ENCODE results near the gene NTN1. TPM values are rescaled to one million over a fixed set of nuclear protein-coding genes. Genes with fewer than 3 reads are reported as not detected.

The NTN1 gene
- total and polyA plus RNA-seq, 2 experiments from 2014 or later, result 0.11 to 0.21 TPM

GRCh38 chr17:9185688-9186284, 164.5 kb downstream of the NTN1 start:
- in situ Hi-C loops (cut with MboI), result no loop called here
- Histone ChIP-seq H3K9me2 (ENCODE audit: insufficient read depth) (no peaks in the 10 kb centered on the region), H3K4me3 (no peak overlapping the region), H3K9ac (no peak overlapping the region), H2AFZ (no peak overlapping the region), H3K4me2 (ENCODE audit: unreplicated experiment) (no peak overlapping the region), H3K27ac (no peak overlapping the region), H3K9me3 (ENCODE audit: low read depth) (no peaks in the 10 kb centered on the region), H3K27me3 (replicated peaks; ENCODE audit: insufficient read depth) (no peaks in the 10 kb centered on the region; the same call in 1 of the 2 replicates), H3K36me3 (ENCODE audit: low read depth) (no peaks in the 10 kb centered on the region), H3F3A (ENCODE audit: insufficient read depth) (no peaks in the 10 kb centered on the region), H3K79me2 (ENCODE audit: insufficient read depth) (no peaks in the 10 kb centered on the region), H4K20me1 (ENCODE audit: insufficient read depth) (no peaks in the 10 kb centered on the region), H3K4me1 (ENCODE audit: insufficient read depth) (no peaks in the 10 kb centered on the region)
- DNase-seq, result no peak
- WGBS, 2 experiments (ENCODE audit: low coverage in 1 of 2, low lambda C conversion rate in 2 of 2, missing lambda C conversion rate in 2 of 2), result 71 to 72% methylated on average over 4 of the region's 4 CpGs
- TF ChIP-seq EZH2 (IDR thresholded peaks at IDR 0.05; ENCODE audit: insufficient read depth, poor library complexity, severe bottlenecking) (no peak), EZH2phosphoT487 (IDR thresholded peaks at IDR 0.05; ENCODE audit: insufficient read depth, low read depth) (no peak)

GRCh38 chr17:9187828-9188227, 166.5 kb downstream of the NTN1 start:
- Histone ChIP-seq H3K27ac (no peak overlapping the region), H3K9me3 (ENCODE audit: low read depth) (no peaks in the 10 kb centered on the region), H2AFZ (no peak overlapping the region), H3K4me2 (ENCODE audit: unreplicated experiment) (no peak overlapping the region), H3K36me3 (ENCODE audit: low read depth) (no peaks in the 10 kb centered on the region), H3K4me1 (ENCODE audit: insufficient read depth) (no peaks in the 10 kb centered on the region), H4K20me1 (ENCODE audit: insufficient read depth) (no peaks in the 10 kb centered on the region), H3K4me3 (no peak overlapping the region), H3F3A (ENCODE audit: insufficient read depth) (no peaks in the 10 kb centered on the region), H3K9me2 (ENCODE audit: insufficient read depth) (no peaks in the 10 kb centered on the region), H3K9ac (no peak overlapping the region), H3K79me2 (ENCODE audit: insufficient read depth) (no peaks in the 10 kb centered on the region), H3K27me3 (replicated peaks; ENCODE audit: insufficient read depth) (no peaks in the 10 kb centered on the region)
- DNase-seq, result no peak
- 65 to 71% methylated on average over 7 of the region's 7 CpGs for WGBS, 2 experiments (ENCODE audit: low coverage in 1 of 2, low lambda C conversion rate in 2 of 2, missing lambda C conversion rate in 2 of 2)
- in situ Hi-C loops (cut with MboI), result no loop called here
- TF ChIP-seq EZH2phosphoT487 (IDR thresholded peaks at IDR 0.05; ENCODE audit: insufficient read depth, low read depth) (no peak), EZH2 (IDR thresholded peaks at IDR 0.05; ENCODE audit: insufficient read depth, poor library complexity, severe bottlenecking) (no peak)

DNA sequence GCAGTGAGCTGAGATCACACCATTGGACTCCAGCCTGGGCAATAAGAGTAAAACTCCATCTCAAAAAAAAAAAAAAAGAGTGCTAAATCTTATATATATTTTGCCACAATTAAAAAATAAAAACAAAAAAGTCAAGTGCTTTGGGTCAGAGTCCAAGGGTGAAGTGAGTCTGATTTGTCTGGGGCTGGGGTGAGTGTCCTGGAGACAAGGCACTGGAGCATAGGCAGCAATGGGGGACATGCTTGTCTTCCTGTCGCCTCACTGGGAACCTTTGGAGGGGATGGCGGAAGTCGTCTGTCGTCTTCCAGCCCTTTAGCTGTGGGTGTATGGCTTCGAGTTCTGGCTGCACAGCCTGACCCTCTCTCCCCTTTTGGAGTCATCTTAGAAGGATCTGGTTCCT, 167.1 kb downstream of the NTN1 start:
- H3F3A ChIP-seq (ENCODE audit: insufficient read depth), result no peaks in the 10 kb centered on the region
- H4K20me1 ChIP-seq (ENCODE audit: insufficient read depth), result no peaks in the 10 kb centered on the region
- no peaks in the 10 kb centered on the region for H3K4me1 ChIP-seq (ENCODE audit: insufficient read depth)
- in situ Hi-C loops (cut with MboI), result no loop called here
- no peaks in the 10 kb centered on the region for H3K27me3 ChIP-seq (replicated peaks; ENCODE audit: insufficient read depth)
- no peak overlapping the region for H3K4me2 ChIP-seq (ENCODE audit: unreplicated experiment)
- no peaks in the 10 kb centered on the region for H3K9me2 ChIP-seq (ENCODE audit: insufficient read depth)
- no peak for TF ChIP-seq EZH2phosphoT487 (IDR thresholded peaks at IDR 0.05; ENCODE audit: insufficient read depth, low read depth)
- H3K4me3 ChIP-seq, result no peak overlapping the region
- no peak overlapping the region for H3K27ac ChIP-seq
- 83 to 88% methylated on average over 5 of the region's 5 CpGs for WGBS, 2 experiments (ENCODE audit: low coverage in 1 of 2, low lambda C conversion rate in 2 of 2, missing lambda C conversion rate in 2 of 2)
- no peaks in the 10 kb centered on the region for H3K79me2 ChIP-seq (ENCODE audit: insufficient read depth)
- H3K9me3 ChIP-seq (ENCODE audit: low read depth), result no peaks in the 10 kb centered on the region
- no peak overlapping the region for H2AFZ ChIP-seq
- no peak overlapping the region for H3K9ac ChIP-seq
- DNase-seq, result no peak
- H3K36me3 ChIP-seq (ENCODE audit: low read depth), result no peaks in the 10 kb centered on the region

DNA sequence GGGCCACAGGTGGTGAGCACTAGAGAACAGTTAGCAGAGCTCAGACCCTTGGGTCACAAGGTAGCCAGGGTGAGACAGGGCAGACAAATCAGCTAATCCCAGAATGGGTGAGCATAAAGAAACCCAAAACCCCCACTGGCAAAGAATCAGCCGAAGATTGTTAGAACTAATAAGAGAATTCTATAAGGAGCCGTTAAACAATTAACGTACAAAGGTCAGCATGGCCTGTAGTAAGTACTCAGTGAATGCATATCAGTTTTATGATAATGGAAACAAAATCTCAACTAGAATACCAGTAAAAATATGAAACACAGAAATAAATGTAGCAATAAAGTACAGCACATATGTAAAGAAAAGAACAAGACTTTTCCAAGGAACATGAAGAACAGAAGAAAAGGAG, 168.6 kb downstream of the NTN1 start:
- Histone ChIP-seq H3K27ac (no peak overlapping the region), H3K4me2 (ENCODE audit: unreplicated experiment) (no peak overlapping the region), H3K9me2 (ENCODE audit: insufficient read depth) (no peaks in the 10 kb centered on the region), H3K9ac (no peak overlapping the region), H4K20me1 (ENCODE audit: insufficient read depth) (no peaks in the 10 kb centered on the region), H3K79me2 (ENCODE audit: insufficient read depth) (no peaks in the 10 kb centered on the region), H3F3A (ENCODE audit: insufficient read depth) (no peaks in the 10 kb centered on the region), H3K36me3 (ENCODE audit: low read depth) (no peaks in the 10 kb centered on the region), H3K4me1 (ENCODE audit: insufficient read depth) (no peaks in the 10 kb centered on the region), H3K4me3 (no peak overlapping the region), H3K27me3 (replicated peaks; ENCODE audit: insufficient read depth) (no peaks in the 10 kb centered on the region), H2AFZ (no peak overlapping the region), H3K9me3 (ENCODE audit: low read depth) (no peaks in the 10 kb centered on the region)
- DNase-seq, result no peak
- WGBS, 2 experiments (ENCODE audit: low coverage in 1 of 2, low lambda C conversion rate in 2 of 2, missing lambda C conversion rate in 2 of 2), result 76 to 80% methylated on average over 3 of the region's 3 CpGs
- TF ChIP-seq EZH2 (IDR thresholded peaks at IDR 0.05; ENCODE audit: insufficient read depth, poor library complexity, severe bottlenecking) (no peak), EZH2phosphoT487 (IDR thresholded peaks at IDR 0.05; ENCODE audit: insufficient read depth, low read depth) (no peak)
- in situ Hi-C loops (cut with MboI), result no loop called here

DNA sequence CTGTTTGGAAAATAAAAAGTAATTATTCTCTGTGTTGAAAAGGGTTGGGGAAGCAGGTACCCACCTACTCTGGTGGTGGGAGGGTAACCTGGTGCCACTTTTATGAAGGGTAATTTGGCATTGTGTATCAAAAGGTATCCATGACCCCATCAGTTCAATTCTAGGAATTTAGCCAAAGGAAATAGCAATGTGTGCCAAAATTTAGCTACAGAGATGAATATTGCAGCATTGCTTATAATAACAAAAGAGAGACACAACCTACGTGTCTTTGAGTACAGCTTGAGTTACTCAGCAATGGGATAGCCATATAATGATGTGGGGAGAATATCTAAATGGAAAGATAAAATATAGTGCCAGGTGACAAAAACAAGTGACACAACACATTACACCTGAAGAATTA, 170.7 kb downstream of the NTN1 start:
- no peak overlapping the region for H3K9ac ChIP-seq
- no peaks in the 10 kb centered on the region for H4K20me1 ChIP-seq (ENCODE audit: insufficient read depth)
- no peak overlapping the region for H3K4me3 ChIP-seq
- 26 to 45% methylated on average over 1 of the region's 1 CpG for WGBS, 2 experiments (ENCODE audit: low coverage in 1 of 2, low lambda C conversion rate in 2 of 2, missing lambda C conversion rate in 2 of 2)
- H3K9me3 ChIP-seq (ENCODE audit: low read depth), result no peaks in the 10 kb centered on the region
- in situ Hi-C loops (cut with MboI), result no loop called here
- H3K4me2 ChIP-seq (ENCODE audit: unreplicated experiment), result no peak overlapping the region
- H3K27ac ChIP-seq, result no peak overlapping the region
- no peaks in the 10 kb centered on the region for H3F3A ChIP-seq (ENCODE audit: insufficient read depth)
- no peaks in the 10 kb centered on the region for H3K9me2 ChIP-seq (ENCODE audit: insufficient read depth)
- H3K27me3 ChIP-seq (replicated peaks; ENCODE audit: insufficient read depth), result no peaks in the 10 kb centered on the region
- TF ChIP-seq EZH2 (IDR thresholded peaks at IDR 0.05; ENCODE audit: insufficient read depth, poor library complexity, severe bottlenecking) (no peak), EZH2phosphoT487 (IDR thresholded peaks at IDR 0.05; ENCODE audit: insufficient read depth, low read depth) (no peak)
- H3K79me2 ChIP-seq (ENCODE audit: insufficient read depth), result no peaks in the 10 kb centered on the region
- no peaks in the 10 kb centered on the region for H3K36me3 ChIP-seq (ENCODE audit: low read depth)
- DNase-seq, result peak; percentile 9
- no peaks in the 10 kb centered on the region for H3K4me1 ChIP-seq (ENCODE audit: insufficient read depth)
- no peak overlapping the region for H2AFZ ChIP-seq
